Stromal cell of bone marrow (primary cell): ENCODE measurements around the gene PYDC1.
"Not testable (repeated sequence)": the region's sequence is repeated elsewhere in the genome, so short reads cannot be mapped to it uniquely, and the experiment has no call there.

Experiments used
- DNase-seq: peaks from one replicate; pipeline ENCODE4 v3.0.0-alpha.2; 2012; ENCODE audit warnings: low read depth

The PYDC1 gene

DNA sequence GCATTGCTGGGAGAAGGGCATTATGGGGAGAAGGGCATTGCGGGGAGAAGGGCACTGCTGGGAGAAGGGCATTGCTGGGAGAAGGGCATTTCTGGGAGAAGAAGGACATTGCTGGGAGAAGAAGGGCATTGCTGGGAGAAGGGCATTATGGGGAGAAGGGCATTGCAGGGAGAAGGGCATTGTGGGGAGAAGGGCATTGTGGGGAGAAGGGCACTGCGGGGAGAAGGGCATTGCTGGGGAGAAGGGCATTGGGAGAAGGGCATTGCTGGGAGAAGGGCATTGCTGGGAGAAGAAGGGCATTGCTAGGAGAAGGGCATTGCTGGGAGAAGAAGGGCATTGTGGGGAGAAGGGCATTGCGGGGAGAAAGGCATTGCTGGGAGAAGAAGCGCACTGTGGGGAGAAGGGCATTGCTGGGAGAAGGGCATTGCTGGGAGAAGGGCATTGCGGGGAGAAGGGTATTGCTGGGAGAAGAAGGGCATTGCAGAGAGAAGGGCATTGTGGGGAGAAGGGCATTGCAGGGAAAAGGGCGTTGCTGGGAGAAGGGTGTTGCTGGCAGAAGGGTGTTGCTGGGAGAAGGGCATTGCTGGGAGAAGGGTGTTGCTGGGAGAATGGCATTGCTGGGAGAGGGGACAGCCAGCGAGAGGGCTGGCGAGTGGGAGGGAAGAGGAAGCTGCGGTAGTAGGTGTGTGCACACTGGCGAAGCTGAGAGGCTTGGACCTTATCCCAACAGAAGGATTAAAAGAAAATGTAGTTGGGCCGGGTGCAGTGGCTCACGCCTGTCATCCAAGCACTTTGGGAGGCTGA, 4.6 kb upstream of the PYDC1 start:
- no peak for DNase-seq

DNA sequence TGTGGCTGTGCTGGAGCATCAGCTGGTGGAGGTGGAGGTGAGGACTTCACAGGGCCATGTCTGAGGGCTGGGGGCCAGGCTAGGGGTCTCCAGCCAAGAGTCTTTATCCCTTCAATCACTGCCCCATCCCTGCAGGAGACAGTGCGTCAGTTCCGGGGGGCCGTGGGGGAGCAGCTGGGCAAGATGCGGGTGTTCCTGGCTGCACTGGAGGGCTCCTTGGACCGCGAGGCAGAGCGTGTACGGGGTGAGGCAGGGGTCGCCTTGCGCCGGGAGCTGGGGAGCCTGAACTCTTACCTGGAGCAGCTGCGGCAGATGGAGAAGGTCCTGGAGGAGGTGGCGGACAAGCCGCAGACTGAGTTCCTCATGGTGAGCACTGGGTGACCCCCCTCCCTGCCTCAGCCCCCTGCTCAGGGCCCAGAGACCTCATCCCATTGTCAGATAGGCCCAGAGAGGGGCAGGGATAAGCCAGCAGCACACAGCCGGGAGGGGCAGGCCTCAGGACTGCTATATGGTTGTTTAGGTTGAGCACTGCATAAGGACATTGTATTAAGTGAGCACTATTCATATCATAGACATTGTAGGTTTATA, 2.3 kb upstream of the PYDC1 start:
- DNase-seq = no peak

DNA sequence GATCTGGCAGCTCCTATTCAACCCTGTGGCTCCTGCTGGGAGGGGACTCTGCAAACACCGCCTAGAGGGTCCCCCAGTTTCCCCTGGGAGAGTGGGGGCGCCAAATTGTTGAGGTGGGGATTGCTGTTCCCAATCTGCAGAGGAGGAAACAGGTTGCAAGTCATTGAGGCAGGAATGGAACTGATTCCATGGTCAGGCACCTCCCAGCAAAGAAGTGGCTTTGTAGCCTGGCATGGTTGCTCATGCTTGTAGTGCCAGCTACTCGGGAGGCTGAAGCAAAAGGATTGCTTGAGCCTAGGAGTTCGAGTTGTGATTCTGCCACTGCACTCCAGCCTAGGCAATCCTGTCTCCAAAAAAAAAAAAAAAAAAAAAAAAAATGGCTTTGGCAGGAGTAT, 198 bp upstream of the PYDC1 start:
- no peak for DNase-seq

DNA sequence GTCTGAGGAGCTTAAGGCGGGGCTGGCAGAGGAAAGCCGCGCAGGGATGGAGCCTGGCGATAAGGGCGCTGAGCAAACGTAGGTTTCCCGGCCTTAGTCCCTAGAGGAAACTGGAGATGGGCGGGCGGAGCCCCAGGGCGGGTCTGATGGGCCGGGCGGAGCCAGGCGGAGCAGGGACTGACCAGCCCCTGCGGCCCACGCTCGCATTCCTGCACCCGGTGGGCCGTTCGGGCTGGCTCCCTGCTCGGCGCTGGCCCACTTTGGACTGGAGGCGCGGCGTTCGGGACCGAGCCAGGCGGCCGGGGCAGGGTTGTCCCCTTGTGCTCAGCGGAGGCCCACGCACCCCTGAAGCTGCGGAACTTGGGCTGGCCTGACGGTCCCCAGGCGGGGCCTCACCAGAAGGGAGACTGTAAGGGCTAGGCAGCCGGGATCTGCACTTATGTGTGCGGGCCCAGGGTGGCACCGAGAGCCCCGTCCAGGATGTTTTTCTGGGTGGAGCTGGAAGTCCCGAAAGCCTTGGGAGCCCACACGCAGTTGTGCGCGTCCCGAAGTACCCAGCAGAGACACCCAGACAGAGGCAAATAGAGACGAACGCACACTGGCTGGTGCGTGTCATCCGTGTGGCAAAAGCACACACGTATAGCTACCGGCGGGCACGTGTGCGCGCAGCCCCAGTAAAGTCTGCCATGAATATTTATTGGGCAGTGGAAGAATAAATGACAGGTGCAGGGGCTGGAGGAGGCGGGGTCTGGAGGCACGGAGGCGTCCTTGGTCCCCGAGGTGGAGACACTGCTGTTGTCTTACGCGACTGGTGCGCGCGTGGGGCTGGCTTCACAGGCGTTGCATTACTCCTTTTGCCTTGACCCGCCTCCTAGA, 1.4 kb downstream of the PYDC1 start:
- DNase-seq = no peak

DNA sequence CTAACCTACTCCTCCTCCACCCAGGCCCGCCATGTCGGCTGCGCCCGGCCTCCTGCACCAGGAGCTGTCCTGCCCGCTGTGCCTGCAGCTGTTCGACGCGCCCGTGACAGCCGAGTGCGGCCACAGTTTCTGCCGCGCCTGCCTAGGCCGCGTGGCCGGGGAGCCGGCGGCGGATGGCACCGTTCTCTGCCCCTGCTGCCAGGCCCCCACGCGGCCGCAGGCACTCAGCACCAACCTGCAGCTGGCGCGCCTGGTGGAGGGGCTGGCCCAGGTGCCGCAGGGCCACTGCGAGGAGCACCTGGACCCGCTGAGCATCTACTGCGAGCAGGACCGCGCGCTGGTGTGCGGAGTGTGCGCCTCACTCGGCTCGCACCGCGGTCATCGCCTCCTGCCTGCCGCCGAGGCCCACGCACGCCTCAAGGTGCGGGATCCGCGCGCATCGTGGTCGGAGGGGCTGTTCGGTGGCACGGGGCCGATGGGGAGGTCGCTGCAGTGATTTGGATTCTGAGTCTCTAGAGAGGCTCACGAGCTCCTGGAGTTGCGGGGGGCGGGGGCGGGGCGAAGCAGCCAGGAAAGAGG, 2.1 kb downstream of the PYDC1 start:
- no peak for DNase-seq

DNA sequence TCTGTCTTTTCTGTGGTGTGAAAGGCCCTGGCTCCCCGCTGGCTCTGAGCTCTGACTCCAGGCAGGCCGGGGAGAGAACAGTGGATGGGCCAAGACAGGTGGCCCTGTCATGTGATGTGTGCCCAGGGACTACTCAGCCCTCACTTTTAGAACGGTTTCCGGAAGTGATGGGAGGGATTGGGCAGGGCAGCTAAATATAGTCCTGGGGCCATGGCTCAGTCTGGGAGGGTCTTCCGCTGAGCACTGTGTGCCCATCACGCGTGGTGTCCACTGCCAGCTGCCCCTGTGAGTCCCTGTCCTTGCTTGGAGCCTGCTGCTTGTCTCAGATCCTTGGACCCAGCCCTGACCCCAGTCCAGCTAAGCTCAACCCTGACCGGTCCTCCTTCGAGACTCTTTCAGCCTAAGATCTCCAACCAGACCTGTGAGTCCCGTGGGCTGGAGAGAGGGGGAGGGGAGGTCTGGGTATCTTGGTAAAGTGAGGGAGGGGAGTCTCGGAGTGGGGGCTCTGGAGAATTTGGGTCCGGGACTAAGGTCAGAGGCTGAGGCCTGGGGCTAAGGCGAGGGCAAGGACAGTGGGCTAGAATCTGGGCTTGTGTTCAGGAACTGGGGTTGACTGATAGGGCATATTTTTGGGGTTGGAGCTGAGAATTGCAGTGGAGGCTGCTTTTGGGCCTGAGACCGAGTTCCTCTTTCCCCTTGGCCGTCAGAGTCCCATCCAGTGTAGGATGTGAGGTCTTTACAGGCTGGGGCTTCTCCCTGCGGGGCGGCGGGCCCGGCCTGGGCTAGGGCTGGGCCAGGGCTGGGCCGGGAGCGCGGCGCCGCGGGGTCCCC, 2.8 kb downstream of the PYDC1 start, which contains the start of gene TRIM72:
Gene TRIM72, plus strand, starts transcription at position 243 of the 831 bp plus-strand sequence. CDS start 620 bp downstream, outside the sequence.
- no peak for DNase-seq

DNA sequence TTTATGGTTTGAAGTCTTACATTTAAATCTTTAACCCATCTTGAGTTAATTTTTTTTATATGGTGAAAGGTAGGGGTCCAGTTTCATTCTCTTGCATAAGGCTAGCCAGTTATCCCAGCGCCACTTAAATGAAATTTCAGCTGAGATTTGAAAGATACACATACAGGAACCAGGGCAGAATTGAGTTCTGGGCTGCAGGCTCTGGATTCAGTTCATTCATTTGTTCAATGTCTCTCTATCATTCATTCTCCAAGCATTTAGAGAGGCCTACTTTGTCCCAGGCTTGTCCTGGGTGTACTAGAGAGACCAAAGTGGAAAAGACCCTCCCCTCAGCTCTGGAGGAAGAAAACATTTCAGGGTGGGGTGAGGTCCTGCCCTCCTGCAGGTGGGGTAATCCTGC, 3.6 kb downstream of the PYDC1 start:
- no peak for DNase-seq

DNA sequence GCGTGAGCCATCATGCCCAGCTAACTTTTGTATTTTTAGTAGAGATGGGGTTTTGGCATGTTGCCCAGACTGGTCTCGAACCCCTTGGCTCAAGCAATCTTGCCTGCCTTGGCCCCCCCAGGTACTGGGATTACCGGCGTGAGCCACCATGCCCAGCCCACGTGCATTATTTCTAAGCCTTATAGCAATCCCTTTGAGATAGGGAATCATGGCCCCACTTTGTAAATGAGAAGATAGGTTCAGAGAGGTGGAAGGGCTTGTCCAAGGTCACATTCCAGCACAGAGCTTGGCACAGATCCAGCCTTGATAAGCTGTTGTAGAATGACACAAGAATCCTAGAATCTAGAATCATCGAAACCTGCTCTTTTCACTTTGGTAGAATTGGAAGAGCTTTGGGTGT, 10.2 kb downstream of the PYDC1 start:
- DNase-seq = no peak

DNA sequence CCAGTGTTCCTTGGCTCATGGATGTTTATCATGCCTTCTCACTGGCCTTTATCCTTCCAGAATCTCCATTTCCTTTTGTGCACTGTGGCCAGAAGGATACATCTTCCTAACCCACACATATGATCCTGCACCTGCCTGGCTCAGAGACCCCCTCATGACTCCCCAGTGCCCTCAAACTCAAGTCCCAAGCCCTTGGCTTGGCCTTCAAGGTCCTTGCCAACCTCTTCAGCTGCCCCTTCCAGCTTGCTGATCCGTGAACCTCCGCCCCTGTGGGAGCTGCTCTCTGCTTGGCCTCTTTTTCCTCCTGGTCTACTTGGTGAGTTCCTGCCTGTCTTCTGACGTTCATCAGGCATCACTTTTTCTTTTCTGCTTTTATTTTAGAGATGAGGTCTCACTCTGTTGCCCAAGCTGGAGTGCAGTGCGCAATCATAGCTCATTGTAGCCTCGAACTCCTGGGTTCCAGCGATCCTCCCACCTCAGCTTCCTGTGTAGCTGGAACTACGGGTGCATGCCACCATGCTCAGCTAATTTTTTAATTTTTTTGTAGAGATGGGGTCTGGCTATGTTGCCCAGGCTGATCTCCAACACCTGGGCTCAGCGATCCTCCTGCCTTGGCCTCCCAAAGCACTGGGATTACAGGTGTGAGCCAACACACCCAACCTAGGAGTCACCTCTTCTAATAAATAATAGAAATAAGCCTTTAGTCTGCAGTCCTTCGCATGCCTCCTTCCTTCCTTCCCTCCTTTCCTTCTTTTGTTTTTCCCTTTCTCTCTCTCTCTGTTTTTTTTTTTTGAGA, 11.9 kb downstream of the PYDC1 start:
- no peak for DNase-seq

DNA sequence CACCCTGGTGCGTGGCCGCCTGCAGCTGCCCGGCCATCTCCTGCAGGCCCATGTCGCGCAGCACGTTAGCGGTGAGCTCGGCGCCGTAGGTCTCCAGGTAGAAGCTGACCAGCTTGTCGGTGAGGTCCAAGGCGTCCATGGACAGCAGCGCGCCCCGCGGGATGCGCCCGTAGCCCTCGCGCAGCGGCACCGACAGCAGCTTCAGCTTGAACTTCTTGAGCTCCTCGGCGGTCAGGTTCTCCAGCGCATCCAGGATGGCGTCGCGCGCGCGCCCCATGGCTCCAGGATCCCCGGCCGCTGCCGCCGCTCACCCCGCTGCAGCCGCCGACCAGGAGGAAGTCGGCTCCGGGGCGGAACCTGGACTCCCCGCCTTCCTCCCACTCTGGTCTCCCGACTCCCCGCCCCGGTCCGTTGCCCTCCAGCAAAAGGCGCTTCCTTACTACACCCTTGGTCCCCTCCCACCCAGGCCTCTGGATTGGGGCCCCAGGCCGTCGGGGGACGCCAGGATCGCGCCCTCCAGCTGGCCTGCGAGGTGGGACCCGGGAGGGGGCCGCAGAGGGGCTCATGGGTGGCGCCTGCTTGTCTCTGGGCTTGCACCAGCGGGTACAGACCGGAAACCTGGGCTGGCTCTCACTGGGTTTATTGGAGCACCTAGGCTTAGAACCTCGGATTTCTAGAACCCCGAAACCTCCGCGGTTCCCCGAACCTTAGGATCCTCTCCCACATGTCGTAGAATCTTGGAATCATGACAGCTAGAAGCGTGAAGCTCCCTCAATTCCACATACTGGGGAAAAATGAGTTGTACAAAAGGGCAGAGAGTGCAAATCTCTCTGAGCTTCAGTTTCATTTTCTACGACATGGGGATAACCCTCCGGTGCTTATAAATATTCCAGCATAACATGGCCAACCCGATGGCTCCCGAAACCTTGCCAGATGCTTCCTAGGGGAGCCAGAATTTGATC, 14.2 kb downstream of the PYDC1 start, which contains the start of gene PYCARD:
Gene PYCARD, minus strand, starts transcription at position 347 of the 962 bp plus-strand sequence. Its CDS starts 70 bp downstream, at position 277.
- DNase-seq = no peak

DNA sequence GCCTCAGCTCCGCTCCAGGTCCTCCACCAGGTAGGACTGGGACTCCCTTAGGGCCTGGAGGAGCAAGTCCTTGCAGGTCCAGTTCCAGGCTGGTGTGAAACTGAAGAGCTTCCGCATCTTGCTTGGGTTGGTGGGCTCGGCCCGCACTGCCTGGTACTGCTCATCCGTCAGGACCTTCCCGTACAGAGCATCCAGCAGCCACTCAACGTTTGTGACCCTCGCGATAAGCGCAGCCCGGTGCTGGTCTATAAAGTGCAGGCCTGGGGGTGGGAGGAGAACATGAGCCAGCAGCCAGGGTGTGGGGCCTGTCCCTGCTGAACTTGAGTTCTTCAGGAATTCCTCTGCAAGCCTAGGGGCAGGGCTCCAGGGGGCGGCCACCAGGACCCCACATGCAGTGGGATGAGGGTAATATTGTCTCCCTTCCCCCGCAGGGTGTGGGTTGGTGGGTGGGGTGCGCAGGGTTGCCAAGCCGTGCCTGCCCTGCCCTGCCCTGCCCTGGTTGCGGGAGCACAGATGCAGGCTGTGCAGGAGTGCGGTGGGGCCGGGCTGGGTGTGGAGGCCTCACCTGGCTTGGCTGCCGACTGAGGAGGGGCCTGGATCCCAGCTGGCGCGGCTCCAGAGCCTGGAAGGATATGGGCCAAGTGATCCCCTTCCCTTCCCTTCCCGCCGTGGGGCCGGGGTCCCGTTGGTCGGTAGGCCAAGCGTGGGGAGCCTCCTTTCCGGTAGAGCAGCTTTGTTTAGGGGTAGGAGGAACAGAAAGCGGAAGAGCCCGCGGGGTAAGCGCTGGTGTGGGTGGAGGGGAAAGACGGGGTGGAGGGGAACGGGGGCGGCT, 15.1 kb downstream of the PYDC1 start:
- DNase-seq = no peak

DNA sequence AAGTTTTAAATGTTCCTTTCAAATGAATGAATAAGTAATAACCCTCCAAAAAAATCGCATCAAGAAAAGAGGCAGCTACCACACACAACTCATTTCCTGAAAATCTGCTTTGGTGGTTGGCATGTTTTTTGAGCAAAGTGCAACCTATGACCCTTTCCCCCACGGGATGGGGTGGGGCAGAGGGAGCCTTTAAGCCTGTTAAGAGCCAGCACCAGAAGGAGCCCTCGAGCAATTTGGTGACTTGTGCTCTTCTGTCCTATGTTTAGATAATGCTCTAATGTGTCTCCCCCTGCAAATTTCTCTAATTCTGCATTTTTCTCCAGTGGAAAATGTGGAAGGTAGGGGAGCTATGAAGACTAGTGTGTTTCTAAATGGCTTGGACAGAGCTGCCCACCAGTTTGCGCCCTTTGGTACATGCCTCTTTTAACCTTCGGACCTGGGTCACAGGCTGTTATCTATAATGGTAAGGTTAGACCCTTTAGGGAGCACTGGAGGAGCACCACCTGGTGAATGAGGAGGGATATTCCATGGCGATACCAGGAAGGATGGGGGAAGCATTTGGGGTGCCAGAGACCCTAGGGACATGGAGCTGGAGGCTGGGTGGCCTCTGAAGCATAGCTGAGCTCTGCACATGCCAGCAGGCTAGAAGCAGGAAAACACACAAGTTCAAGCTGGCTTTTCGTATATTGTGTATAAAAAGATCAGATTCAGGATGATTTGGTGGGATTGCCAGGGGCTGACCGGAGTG, 15.9 kb downstream of the PYDC1 start:
- DNase-seq = peak; percentile 39

DNA sequence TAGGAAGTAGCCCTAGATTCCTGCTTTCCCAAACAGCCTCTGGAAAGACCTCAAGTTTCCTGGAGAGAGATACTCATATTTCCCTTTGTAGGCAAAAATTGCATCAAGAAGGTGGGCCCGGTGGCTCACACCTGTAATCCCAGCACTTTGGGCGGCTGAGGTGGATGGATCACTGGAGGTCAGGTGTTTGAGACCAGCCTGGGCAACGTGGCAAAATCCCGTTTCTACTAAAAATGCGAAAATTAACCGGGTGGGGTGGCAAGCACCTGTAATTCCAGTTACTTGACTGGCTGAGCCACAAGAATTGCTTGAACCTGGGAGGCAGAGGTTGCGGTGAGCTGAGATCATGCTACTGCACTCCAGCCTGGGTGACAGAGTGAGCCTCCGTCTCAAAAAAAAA, 16.8 kb downstream of the PYDC1 start:
- not testable (repeated sequence) for DNase-seq

DNA sequence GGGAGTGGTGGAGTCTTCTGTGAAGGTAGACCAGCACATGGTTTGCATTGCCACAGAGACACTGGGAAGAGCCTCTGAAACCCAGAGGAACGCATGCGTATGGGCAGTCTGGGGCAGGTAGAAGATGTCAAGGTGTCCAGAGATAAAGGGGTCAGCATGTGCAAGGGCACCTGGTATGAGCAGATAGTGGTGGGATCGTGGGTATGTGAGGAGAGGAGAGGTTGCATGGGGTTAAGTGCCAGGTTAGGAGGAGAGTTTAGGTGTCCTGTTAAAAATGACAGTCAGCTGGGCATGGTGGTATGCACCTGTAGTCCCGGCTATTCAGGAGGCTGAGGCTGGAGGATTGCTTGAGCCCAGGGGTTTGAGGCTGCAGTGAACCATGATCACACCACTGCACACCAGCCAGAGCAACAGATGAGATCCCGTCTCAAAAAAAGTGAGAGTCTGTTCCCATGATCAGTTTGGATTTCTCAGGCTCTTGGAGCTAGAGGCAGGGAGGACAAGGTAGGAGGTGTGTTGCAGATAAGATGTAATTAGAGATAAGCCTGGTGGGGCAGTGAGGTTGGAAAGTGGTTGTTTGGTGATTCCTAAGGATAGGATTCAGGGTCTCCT, 17.4 kb downstream of the PYDC1 start:
- no peak for DNase-seq

DNA sequence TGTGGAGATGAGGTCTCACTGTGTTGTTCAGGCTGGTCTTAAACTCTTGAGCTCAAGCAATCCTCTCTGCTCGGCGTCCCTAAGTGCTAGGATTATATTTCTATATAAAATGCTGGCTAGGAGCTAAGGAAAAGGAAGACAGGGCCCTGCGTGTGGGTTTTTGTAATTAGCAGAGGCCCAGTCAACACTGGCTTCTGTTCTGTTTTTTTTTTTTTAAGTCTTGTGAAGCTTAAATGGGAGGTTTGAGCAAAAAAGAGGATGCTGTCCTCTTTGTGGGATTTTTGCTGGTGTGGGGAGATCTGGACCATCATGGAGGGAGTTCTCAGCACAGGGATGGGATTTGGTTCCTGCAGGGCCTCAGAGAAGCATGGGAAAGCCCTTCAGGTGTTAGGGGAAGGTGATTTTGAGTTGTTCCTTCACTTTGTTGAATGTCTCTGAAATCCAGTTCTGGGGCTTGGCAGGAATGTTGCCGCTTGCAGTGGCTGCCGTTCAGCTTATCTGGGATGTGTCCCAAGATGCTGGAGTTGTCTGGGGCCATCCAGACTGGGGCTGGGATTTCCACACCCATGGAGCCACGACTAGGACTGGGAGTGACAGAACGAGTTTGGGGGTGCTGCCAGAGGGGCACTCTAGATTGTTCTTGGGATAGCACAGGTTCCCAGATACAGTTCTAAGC, 18.6 kb downstream of the PYDC1 start:
- no peak for DNase-seq

DNA sequence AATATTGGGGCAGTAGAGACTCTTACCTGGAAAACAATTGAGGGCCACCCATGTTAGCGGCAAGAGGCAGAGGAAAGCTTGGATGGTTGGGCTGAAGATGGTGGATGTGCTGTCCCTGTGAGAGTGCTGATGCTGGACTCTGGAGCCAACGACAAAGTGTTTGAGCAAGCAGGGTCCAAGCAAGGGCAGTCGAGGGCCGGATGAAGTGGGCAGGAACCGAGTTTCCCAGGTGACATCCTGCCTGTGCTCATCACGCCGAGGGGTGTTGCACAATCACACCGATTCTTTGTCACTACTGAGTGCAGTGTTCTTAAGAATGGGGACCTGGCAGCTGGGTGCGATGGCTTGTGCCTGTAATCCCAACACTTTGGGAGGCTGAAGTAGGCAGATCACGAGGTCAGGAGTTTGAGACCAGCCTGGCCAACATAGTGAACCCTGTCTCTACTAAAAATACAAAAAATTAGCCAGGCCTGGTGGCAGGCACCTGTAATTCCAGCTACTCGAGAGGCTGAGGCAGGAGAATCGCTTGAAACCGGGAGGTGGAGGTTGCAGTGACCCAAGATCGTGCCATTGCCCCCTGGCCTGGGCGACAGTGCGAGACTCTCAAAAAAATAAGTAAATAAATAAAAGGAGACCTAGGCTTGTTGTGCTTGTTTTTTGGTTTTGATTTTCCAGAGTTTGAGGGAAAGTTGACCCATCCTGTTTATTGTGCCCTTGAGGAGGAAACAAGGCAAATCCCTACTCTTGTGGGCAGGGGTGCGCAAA, 20.4 kb downstream of the PYDC1 start:
- DNase-seq = no peak
